Ovary (tissue), 9 donors: ENCODE results near the gene RTN1. TPM values are rescaled to one million over a fixed set of nuclear protein-coding genes. Genes with fewer than 3 reads are reported as not detected.

Experiments used
- DNase-seq, 5 donors: peaks; one replicate each; pipeline ENCODE4 v3.0.0-alpha.2; 2019 to 2020
- H3K27ac ChIP-seq, 2 donors: fragments of 200-600 bp; one replicate each; pipeline versions ENCODE4 v1.5.1 to v1.8.0; 2019 to 2022
- H3K27me3 ChIP-seq: fragments of 200-600 bp; one replicate; pipeline ENCODE4 v1.8.0; 2022
- H3K36me3 ChIP-seq: fragments of 200-600 bp; sonication (generic); one replicate; pipeline ENCODE4 v1.5.1; 2019
- H3K4me1 ChIP-seq: one replicate; pipeline ENCODE4 v1.8.1; 2013; ENCODE audit warnings: mild to moderate bottlenecking, moderate library complexity; ENCODE audit not compliant: insufficient read depth
- H3K4me3 ChIP-seq: fragments of 200-600 bp; sonication (generic); one replicate; pipeline ENCODE4 v1.5.1; 2017
- H3K9me3 ChIP-seq, 2 donors: fragments of 200-600 bp in 1 of 2; sonication (generic) in 1 of 2; one replicate each; pipeline versions ENCODE4 v1.5.1 to v1.8.1; 2013 to 2019; ENCODE audit warnings: mild to moderate bottlenecking in 1 of 2, moderate library complexity in 1 of 2
- EP300 ChIP-seq: sonication (generic); formaldehyde crosslinking; IDR thresholded peaks from one replicate; pipeline ENCODE4 v1.6.1; 2017; ENCODE audit warnings: antibody characterized with exemption
- POLR2A ChIP-seq: fragments of 450-650 bp; IDR thresholded peaks from one replicate; pipeline ENCODE4 v1.6.1; 2017; ENCODE audit warnings: antibody characterized with exemption, mild to moderate bottlenecking, moderate library complexity
- WGBS, 3 donors: extraction: QIAGEN DNeasy Blood & Tissue Kit in 1 of 3; methylation state at CpG; one replicate each; pipeline versions ENCODE4 v1.1.5 to v1.1.7; 2013 to 2017; 5-methylcytosine and 5-hydroxymethylcytosine counted together
- intact Hi-C, 4 donors: fragments of 100-400 bp; cut with DNase I; formaldehyde crosslinking; loops; one replicate each; pipeline versions ENCODE4 v1.11.0 to v1.15.1; 2022 to 2023
- polyA plus RNA-seq, 2 donors: library from polyadenylated mRNA; stranded (reverse); fragments of 200-250 nt in 1 of 2; fragments of 350-450 nt in 1 of 2; fragmentation: Illumina TruSeq in 1 of 2; extraction: RNeasy Lipid Tissue Mini Kit (QIAGEN cat#74804) in 1 of 2; gene quantifications; one replicate each; pipeline ENCODE4 v1.2.3, GENCODE V29; 2013 to 2014
- total RNA-seq, 7 donors: library from RNA; depleted of rRNA in 2 of 7; stranded (reverse); fragments of >200 nt in 2 of 7; fragmentation: NEBNext Ultra II Directional in 3 of 7; extraction: Animal tissue kit (Norgen Biotek cat#: 25700) in 3 of 7; gene quantifications; one replicate each; pipeline versions ENCODE4 v1.1.0 to v1.2.4, GENCODE V29; 2016 to 2023
- TF ChIP-seq, protein P1 (sequence below), 3 donors: fragments of 450-650 bp in 2 of 3; fragments of 200-600 bp in 1 of 3; IDR thresholded peaks; one replicate each; pipeline versions ENCODE4 v1.5.1 to v1.8.0; 2016 to 2022; ENCODE audit warnings: antibody characterized with exemption in 3 of 3, mild to moderate bottlenecking in 1 of 3
- donor health status: DM: no; HTN: no; CAD: no; lungs with moderate emphysema.
- donor health status: DM: no; HTN: no; CAD: no.
- donor health status: Bipolar disorder and iron deficiency.
- donor health status: DM: yes; HTN: yes; CAD: no.
- donor health status: DM: no; HTN: no; CAD: no.
- donor health status: DM: yes; HTN: yes; CAD: no.

RTN1 gene
- total and polyA plus RNA-seq, 9 donors = 0.51 to 10.2 (median 1.00) TPM

DNA sequence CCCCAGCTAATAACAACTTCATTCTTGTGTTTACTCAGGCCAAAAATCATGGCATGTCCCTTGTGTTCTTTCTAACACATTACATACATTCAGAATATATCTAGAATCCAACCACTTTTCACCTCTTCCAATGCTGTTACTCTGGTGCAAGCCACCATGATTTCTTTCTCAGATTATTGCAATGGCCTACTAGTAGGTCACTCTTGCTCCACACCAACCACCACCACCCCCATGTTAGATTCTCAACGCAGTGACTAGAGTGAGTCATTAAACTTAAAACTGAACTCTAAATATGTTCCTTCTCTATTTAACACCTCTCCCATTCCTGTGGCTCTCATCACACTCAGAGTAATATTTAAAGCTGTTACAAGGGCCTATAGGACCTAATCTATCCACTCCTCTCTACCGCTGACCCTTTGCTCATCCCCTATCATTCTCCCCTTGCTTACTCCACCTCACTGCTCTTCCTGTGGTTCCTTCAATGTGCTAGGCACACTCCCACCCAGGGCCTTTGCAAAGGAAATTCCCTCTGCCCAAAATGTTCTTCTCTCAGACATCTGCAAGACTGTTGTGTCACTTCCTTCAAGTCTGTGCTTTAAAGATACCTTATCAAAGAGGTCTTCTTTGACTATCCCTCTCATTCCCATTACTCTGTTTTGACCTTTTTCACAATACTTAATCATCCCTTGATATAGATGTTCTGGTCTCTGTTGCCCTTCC, 6.6 kb downstream of the RTN1 start:
- no peak for DNase-seq
- Histone ChIP-seq H3K4me1 (no peaks in the 10 kb centered on the region), H3K27ac (no peak overlapping the region), H3K36me3 (no peaks in the 10 kb centered on the region), H3K9me3 (no peaks in the 10 kb centered on the region), H3K27me3 (no peaks in the 10 kb centered on the region), H3K4me3 (no peak overlapping the region)
- WGBS, 3 donors = 85 to 92% (median 86%) methylated on average over 2 of the region's 2 CpGs
- intact Hi-C loops = no loop called here
- TF ChIP-seq EP300 (no peak), POLR2A (no peak)
- TF ChIP-seq, protein P1, sequence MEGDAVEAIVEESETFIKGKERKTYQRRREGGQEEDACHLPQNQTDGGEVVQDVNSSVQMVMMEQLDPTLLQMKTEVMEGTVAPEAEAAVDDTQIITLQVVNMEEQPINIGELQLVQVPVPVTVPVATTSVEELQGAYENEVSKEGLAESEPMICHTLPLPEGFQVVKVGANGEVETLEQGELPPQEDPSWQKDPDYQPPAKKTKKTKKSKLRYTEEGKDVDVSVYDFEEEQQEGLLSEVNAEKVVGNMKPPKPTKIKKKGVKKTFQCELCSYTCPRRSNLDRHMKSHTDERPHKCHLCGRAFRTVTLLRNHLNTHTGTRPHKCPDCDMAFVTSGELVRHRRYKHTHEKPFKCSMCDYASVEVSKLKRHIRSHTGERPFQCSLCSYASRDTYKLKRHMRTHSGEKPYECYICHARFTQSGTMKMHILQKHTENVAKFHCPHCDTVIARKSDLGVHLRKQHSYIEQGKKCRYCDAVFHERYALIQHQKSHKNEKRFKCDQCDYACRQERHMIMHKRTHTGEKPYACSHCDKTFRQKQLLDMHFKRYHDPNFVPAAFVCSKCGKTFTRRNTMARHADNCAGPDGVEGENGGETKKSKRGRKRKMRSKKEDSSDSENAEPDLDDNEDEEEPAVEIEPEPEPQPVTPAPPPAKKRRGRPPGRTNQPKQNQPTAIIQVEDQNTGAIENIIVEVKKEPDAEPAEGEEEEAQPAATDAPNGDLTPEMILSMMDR (IDR thresholded peaks at IDR 0.05) = no peak

DNA sequence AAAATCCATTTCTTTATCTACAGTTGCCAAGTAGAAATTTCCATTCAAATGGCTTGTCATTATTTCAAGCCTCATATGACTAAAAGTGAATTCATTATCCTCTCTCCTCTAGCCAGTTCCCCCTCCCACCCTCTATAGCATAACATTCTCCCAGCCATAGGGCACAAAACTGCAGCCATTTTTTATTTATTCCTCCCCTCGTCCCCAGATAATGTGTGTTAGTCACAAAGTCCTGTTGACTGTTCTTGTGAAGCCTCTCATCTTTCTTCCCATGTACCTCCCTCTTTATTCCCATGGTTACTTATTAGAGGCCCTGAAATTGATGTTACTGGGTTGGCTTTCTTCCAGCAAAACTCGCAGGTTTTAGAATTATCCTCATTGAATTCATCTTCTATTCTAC, 13.2 kb downstream of the RTN1 start:
- Histone ChIP-seq H3K4me3 (no peak overlapping the region), H3K27ac (no peak overlapping the region), H3K36me3 (no peaks in the 10 kb centered on the region), H3K4me1 (no peaks in the 10 kb centered on the region), H3K9me3 (no peaks in the 10 kb centered on the region), H3K27me3 (no peaks in the 10 kb centered on the region)
- intact Hi-C loops = no loop called here
- TF ChIP-seq EP300 (no peak), POLR2A (no peak)
- TF ChIP-seq, protein P1 (IDR thresholded peaks at IDR 0.05) = no peak
- no peak for DNase-seq
- WGBS, 3 donors = 65 to 73% (median 70%) methylated on average over 2 of the region's 2 CpGs

DNA sequence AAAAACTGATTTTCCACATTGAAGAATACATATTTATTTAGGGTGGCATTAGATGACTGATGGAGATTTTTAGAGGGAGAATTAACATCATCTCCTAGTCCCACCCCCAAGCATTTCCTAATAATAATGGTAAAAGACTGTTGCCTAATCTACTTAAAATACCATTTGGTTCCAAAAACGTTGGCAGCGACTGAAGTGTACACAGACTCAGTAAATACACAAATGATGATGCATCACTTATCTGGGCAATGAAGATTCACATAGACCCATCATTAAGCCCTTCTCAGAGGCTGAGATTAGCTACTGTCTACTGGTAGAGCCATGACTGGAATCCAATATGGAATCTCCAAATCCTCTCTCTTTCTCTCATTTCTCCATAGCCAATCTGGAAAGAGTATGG, 18.2 kb downstream of the RTN1 start:
- Histone ChIP-seq H3K4me3 (no peak overlapping the region), H3K27ac (no peak overlapping the region), H3K9me3 (no peaks in the 10 kb centered on the region), H3K27me3 (no peaks in the 10 kb centered on the region), H3K4me1 (no peaks in the 10 kb centered on the region), H3K36me3 (no peaks in the 10 kb centered on the region)
- WGBS, 3 donors = 67 to 69% (median 68%) methylated on average over 2 of the region's 2 CpGs
- DNase-seq = no peak
- TF ChIP-seq EP300 (no peak), POLR2A (no peak)
- TF ChIP-seq, protein P1 (IDR thresholded peaks at IDR 0.05) = no peak
- intact Hi-C loops = no loop called here

DNA sequence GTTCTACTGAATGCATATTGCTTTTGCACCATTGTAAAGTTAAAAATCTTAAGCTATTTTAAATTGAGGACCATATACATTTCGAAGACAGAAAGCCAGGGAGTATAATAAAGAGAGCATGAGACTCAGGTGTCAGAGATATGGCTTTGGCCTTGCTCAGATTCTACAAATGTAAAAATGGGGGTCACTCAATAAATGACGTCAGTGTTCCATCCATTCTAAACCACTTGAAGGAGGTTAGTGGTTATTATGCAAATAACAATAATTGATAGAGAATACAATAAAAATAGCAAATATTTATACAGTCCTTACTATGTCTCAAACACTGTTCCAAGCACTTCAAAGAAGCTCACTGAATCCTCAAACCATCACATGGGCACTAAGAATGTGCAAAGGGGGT, 20.1 kb downstream of the RTN1 start:
- H3K27ac ChIP-seq = no peak overlapping the region
- TF ChIP-seq, protein P1 (IDR thresholded peaks at IDR 0.05) = no peak
- TF ChIP-seq EP300 (no peak), POLR2A (no peak)
- no peak for DNase-seq
- intact Hi-C loops = no loop called here
- H3K4me3 ChIP-seq = no peak overlapping the region
- no peaks in the 10 kb centered on the region for H3K4me1 ChIP-seq
- no peaks in the 10 kb centered on the region for H3K27me3 ChIP-seq
- no peaks in the 10 kb centered on the region for H3K36me3 ChIP-seq
- WGBS, 3 donors = 72 to 83% (median 76%) methylated on average over 2 of the region's 2 CpGs
- H3K9me3 ChIP-seq = no peaks in the 10 kb centered on the region
